MM.1S (cell line): ENCODE data around the gene TRIM36.

ENCODE experiments used
- DNase-seq: peaks from one replicate; pipeline ENCODE4 v3.0.0-alpha.2; 2015
- H2AFZ ChIP-seq: fragments of 300-600 bp; sonication (generic); 2 replicates; pipeline ENCODE4 v1.6.0; 2016; ENCODE audit warnings: antibody characterized with exemption, low read length
- H3F3A ChIP-seq: fragments of 300-600 bp; sonication (generic); 2 replicates; pipeline ENCODE4 v1.6.1; 2016; ENCODE audit warnings: mild to moderate bottlenecking, antibody characterized with exemption, low read length, moderate library complexity, mixed read lengths; ENCODE audit not compliant: insufficient read depth
- H3K27ac ChIP-seq: fragments of 300-600 bp; sonication (generic); 2 replicates; pipeline ENCODE4 v1.5.1; 2016; ENCODE audit warnings: mild to moderate bottlenecking, low read length
- H3K27me3 ChIP-seq: fragments of 300-600 bp; sonication (generic); replicated peaks from 2 replicates; pipeline ENCODE4 v1.6.0; 2016; ENCODE audit warnings: low read length; ENCODE audit not compliant: insufficient read depth
- H3K36me3 ChIP-seq: fragments of 300-600 bp; sonication (generic); replicated peaks from 2 replicates; pipeline ENCODE4 v1.6.1; 2016; ENCODE audit warnings: mild to moderate bottlenecking, low read length, mixed read lengths; ENCODE audit not compliant: insufficient read depth
- H3K4me1 ChIP-seq: fragments of 300-600 bp; sonication (generic); 2 replicates; pipeline ENCODE4 v1.6.1; 2016; ENCODE audit warnings: low read length, mixed read lengths
- H3K4me2 ChIP-seq: fragments of 300-600 bp; sonication (generic); 2 replicates; pipeline ENCODE4 v1.6.0; 2016; ENCODE audit warnings: low read depth, low read length
- H3K4me3 ChIP-seq: fragments of 300-600 bp; sonication (generic); 2 replicates; pipeline ENCODE4 v1.5.1; 2016; ENCODE audit warnings: low read length, mixed read lengths
- H3K79me2 ChIP-seq: fragments of 300-600 bp; sonication (generic); 2 replicates; pipeline ENCODE4 v1.6.1; 2016; ENCODE audit warnings: mixed run types, low read length, mixed read lengths
- H3K9ac ChIP-seq: fragments of 300-600 bp; sonication (generic); 2 replicates; pipeline ENCODE4 v1.6.1; 2016; ENCODE audit warnings: low read length, mixed read lengths
- H3K9me2 ChIP-seq: fragments of 300-600 bp; sonication (generic); replicated peaks from 2 replicates; pipeline ENCODE4 v1.6.1; 2016; ENCODE audit warnings: mild to moderate bottlenecking, low read length, mixed read lengths; ENCODE audit not compliant: insufficient read depth
- H3K9me3 ChIP-seq: fragments of 300-600 bp; sonication (generic); replicated peaks from 2 replicates; pipeline ENCODE4 v1.6.1; 2016; ENCODE audit warnings: mild to moderate bottlenecking, low read length, mixed read lengths; ENCODE audit not compliant: insufficient read depth
- H4K20me1 ChIP-seq: fragments of 300-600 bp; sonication (generic); 2 replicates; pipeline ENCODE4 v1.6.1; 2016; ENCODE audit warnings: mild to moderate bottlenecking, low read length, moderate library complexity, mixed read lengths; ENCODE audit not compliant: insufficient read depth
- EZH2 ChIP-seq: fragments of 300-600 bp; sonication (generic); optimal IDR thresholded peaks from 2 replicates; pipeline ENCODE3; 2017; ENCODE audit warnings: low read depth, mild to moderate bottlenecking, antibody characterized with exemption, low read length, mixed read lengths
- EZH2phosphoT487 ChIP-seq: fragments of 300-600 bp; sonication (generic); IDR thresholded peaks from 2 replicates; pipeline ENCODE4 v1.6.1; 2018; ENCODE audit warnings: antibody characterized with exemption, low read length
- TF ChIP-seq, protein P1 (sequence below): fragments of 300-600 bp; sonication (generic); IDR thresholded peaks from 2 replicates; pipeline ENCODE4 v1.5.1; 2016; ENCODE audit warnings: antibody characterized with exemption, low read length, mixed read lengths

TRIM36 gene

DNA sequence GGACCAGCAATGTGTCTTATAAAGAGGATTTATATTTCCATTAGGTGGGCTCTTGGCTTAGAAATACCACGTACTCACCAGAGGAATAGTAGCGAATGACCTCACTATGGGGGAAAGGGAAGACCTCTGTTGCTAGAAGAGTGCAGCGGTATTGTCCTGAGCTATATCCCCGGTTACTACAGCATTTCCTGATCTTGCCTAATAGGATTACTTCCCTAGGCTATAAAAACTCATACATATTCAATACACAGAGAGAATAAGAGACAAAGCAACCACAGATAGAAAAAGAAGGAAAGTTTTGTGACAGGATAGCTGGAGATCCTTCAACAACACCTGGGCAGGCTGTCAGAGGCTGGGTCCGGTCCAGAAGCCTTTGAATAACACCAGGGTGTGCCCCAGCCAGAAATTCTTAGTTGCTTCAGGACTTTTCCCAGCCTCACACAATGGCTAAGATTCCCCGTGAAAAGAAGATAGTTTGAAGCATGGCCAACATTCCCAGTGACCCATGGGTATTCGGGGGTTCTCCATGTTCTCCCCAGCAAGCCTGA lies 85.4 kb downstream of the TRIM36 start:
- TF ChIP-seq, protein P1, sequence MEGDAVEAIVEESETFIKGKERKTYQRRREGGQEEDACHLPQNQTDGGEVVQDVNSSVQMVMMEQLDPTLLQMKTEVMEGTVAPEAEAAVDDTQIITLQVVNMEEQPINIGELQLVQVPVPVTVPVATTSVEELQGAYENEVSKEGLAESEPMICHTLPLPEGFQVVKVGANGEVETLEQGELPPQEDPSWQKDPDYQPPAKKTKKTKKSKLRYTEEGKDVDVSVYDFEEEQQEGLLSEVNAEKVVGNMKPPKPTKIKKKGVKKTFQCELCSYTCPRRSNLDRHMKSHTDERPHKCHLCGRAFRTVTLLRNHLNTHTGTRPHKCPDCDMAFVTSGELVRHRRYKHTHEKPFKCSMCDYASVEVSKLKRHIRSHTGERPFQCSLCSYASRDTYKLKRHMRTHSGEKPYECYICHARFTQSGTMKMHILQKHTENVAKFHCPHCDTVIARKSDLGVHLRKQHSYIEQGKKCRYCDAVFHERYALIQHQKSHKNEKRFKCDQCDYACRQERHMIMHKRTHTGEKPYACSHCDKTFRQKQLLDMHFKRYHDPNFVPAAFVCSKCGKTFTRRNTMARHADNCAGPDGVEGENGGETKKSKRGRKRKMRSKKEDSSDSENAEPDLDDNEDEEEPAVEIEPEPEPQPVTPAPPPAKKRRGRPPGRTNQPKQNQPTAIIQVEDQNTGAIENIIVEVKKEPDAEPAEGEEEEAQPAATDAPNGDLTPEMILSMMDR = no peak
- no peak for TF ChIP-seq EZH2
- TF ChIP-seq EZH2phosphoT487 = no peak
- DNase-seq = no peak

DNA sequence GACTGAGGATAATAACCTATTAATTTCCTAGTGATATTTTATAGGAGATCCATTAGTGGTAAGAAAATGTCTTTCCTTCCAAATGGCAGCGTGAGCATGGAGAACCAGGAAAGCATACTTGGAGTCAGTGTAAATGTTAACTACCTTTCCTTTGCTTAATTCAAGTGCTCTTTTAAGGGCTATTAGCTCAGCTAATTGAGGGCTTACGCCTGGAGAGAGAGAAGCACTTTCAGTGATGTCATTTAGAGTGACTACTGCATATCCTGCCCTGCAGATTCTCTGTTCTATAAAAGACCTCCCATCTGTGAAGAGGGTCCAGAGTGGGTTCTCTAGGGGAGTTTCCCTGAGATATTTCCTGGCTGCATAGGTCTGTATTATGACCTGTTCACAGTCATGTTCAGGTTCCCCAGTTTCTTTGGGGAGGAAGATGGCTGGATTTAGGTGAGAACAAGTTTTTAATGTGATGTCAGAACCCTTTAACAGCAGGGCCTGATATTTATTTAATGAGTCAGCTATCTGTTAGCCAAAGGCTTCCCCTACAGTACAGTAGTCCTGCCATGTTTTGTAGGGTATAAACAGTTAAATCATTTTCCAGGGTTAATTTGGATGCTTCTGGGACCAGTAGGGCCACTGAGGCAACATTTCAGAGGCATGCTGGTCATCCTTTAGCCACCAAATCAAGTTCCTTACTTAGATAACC lies 89.6 kb downstream of the TRIM36 start:
- no peak overlapping the region for H2AFZ ChIP-seq
- H4K20me1 ChIP-seq = no peaks in the 10 kb centered on the region
- H3K27ac ChIP-seq = no peak overlapping the region
- DNase-seq = no peak
- H3K9me2 ChIP-seq = no peaks in the 10 kb centered on the region
- H3K79me2 ChIP-seq = no peaks in the 10 kb centered on the region
- H3K4me1 ChIP-seq = no peaks in the 10 kb centered on the region
- no peaks in the 10 kb centered on the region for H3K9me3 ChIP-seq
- no peaks in the 10 kb centered on the region for H3K36me3 ChIP-seq
- TF ChIP-seq, protein P1 = no peak
- TF ChIP-seq EZH2 = no peak
- TF ChIP-seq EZH2phosphoT487 = no peak
- H3K9ac ChIP-seq = no peak overlapping the region
- no peak overlapping the region for H3K4me2 ChIP-seq
- H3K4me3 ChIP-seq = no peak overlapping the region
- H3K27me3 ChIP-seq = no peaks in the 10 kb centered on the region
- H3F3A ChIP-seq = no peaks in the 10 kb centered on the region

More for the DNA sequence above, 85.4 kb downstream of the TRIM36 start:
- H4K20me1 ChIP-seq = no peaks in the 10 kb centered on the region
- H3K79me2 ChIP-seq = no peaks in the 10 kb centered on the region
- no peaks in the 10 kb centered on the region for H3K9me3 ChIP-seq
- no peaks in the 10 kb centered on the region for H3K4me1 ChIP-seq
- H3K4me3 ChIP-seq = no peak overlapping the region
- no peak overlapping the region for H3K27ac ChIP-seq
- H2AFZ ChIP-seq = no peak overlapping the region
- no peaks in the 10 kb centered on the region for H3K27me3 ChIP-seq
- H3K9ac ChIP-seq = no peak overlapping the region
- H3K4me2 ChIP-seq = no peak overlapping the region
- no peaks in the 10 kb centered on the region for H3F3A ChIP-seq
- no peaks in the 10 kb centered on the region for H3K9me2 ChIP-seq
- no peaks in the 10 kb centered on the region for H3K36me3 ChIP-seq
